Thymus (tissue), 14 donors: ENCODE results near the gene NR6A1. TPM values are rescaled to one million over a fixed set of nuclear protein-coding genes. Genes with fewer than 3 reads are reported as not detected.

Source experiments
- DNase-seq, 9 donors: peaks; one replicate each; pipeline ENCODE4 v3.0.0-alpha.2; 2013; ENCODE audit warnings: low spot score in 9 of 9, low read depth in 6 of 9, missing footprints in 1 of 9
- H3K27ac ChIP-seq, 2 donors: one replicate each; pipeline ENCODE4 v1.5.1; 2013; ENCODE audit warnings: control low read depth in 1 of 2, low read depth in 1 of 2, low read length in 1 of 2, mild to moderate bottlenecking in 1 of 2, moderate library complexity in 1 of 2
- H3K27me3 ChIP-seq, 2 donors: one replicate each; pipeline ENCODE4 v1.5.1; 2013; ENCODE audit warnings: low read length in 1 of 2; ENCODE audit not compliant: control insufficient read depth in 2 of 2, insufficient read depth in 1 of 2
- H3K36me3 ChIP-seq, 2 donors: one replicate each; pipeline ENCODE4 v1.5.1; 2013; ENCODE audit warnings: low read length in 1 of 2, mild to moderate bottlenecking in 1 of 2, moderate library complexity in 1 of 2; ENCODE audit not compliant: control insufficient read depth in 2 of 2, insufficient read depth in 2 of 2
- H3K4me1 ChIP-seq, 2 donors: one replicate each; pipeline ENCODE4 v1.5.1; 2013; ENCODE audit warnings: low read length in 2 of 2; ENCODE audit not compliant: control insufficient read depth in 2 of 2, insufficient read depth in 2 of 2
- H3K4me3 ChIP-seq, 2 donors: one replicate each; pipeline ENCODE4 v1.5.1; 2013; ENCODE audit warnings: low read length in 2 of 2, control low read depth in 1 of 2, mild to moderate bottlenecking in 1 of 2
- H3K9me3 ChIP-seq, 2 donors: one replicate each; pipeline ENCODE4 v1.5.1; 2013; ENCODE audit warnings: low read length in 1 of 2, mild to moderate bottlenecking in 1 of 2; ENCODE audit not compliant: control insufficient read depth in 2 of 2, insufficient read depth in 1 of 2
- WGBS: extraction: QIAGEN DNeasy Blood & Tissue Kit; methylation state at CpG from one replicate; pipeline ENCODE4 v1.1.7; 2013; 5-methylcytosine and 5-hydroxymethylcytosine counted together
- long read RNA-seq, 10 donors: transcript quantifications; one replicate each; lab custom pipeline, GENCODE V29; 2026
- polyA plus RNA-seq: library from polyadenylated mRNA; stranded (reverse); fragments of 200-250 nt; gene quantifications from one replicate; pipeline ENCODE4 v1.2.3, GENCODE V29; 2013
- total RNA-seq: library from RNA; stranded (reverse); fragments of 120-200 nt; gene quantifications from one replicate; pipeline ENCODE4 v1.2.4, GENCODE V29; 2013
- donor health status: healthy.

Gene NR6A1
- total RNA-seq (0.47 TPM), polyA plus RNA-seq (0.52 TPM)
- long read RNA-seq, donor 1: 0 reads
- long read RNA-seq, donor 2: 0 reads
- long read RNA-seq, donor 3: 0 reads
- long read RNA-seq, donor 4: 0 reads
- long read RNA-seq, donor 5: 0 reads
- long read RNA-seq, donor 6: 0 reads
- long read RNA-seq, donor 7: 0 reads
- long read RNA-seq, donor 8: 0 reads
- long read RNA-seq, donor 9: 0 reads
- long read RNA-seq, donor 10: 0 reads

- peaks cover 7 to 23% of the 10 kb centered on the region in 2 donors for H3K4me1 ChIP-seq
- peak; percentile 87 to 96 (median 91) for DNase-seq
- peak within 1 kb of the TSS in 1 of 2 donors; percentile 24 for H3K27ac ChIP-seq
- under 1% methylated on average over 80 of the region's 82 CpGs for WGBS
- no peaks in the 10 kb centered on the region for H3K9me3 ChIP-seq
- peaks cover 56 to 97% of the 10 kb centered on the region in 2 donors for H3K27me3 ChIP-seq
- peak within 1 kb of the TSS; percentile 45 to 78 for H3K4me3 ChIP-seq
- H3K36me3 ChIP-seq: no peaks in the 10 kb centered on the region
Observed at GRCh38 chr9:124771021-124771866, at the start of gene NR6A1. TSS of gene NR6A1 (minus strand) at chr9:124771311.

GRCh38 chr9:124818431-124819281 is 47.5 kb upstream of the NR6A1 start:
- H3K27ac ChIP-seq: peak overlapping the region; percentile 34 to 69
- peaks cover 5 to 23% of the 10 kb centered on the region in 2 donors for H3K4me1 ChIP-seq
- DNase-seq: peak in 1 of 9 donors; percentile 40
- no peaks in the 10 kb centered on the region for H3K9me3 ChIP-seq
- 55% methylated on average over 18 of the region's 18 CpGs for WGBS
- H3K4me3 ChIP-seq: no peak overlapping the region
- H3K27me3 ChIP-seq: no peaks in the 10 kb centered on the region
- H3K36me3 ChIP-seq: no peaks in the 10 kb centered on the region

- H3K27ac ChIP-seq: no peak overlapping the region
- DNase-seq: no peak
- no peaks in the 10 kb centered on the region for H3K27me3 ChIP-seq
- H3K36me3 ChIP-seq: no peaks in the 10 kb centered on the region
- 98% methylated on average over 5 of the region's 5 CpGs for WGBS
- no peaks in the 10 kb centered on the region for H3K9me3 ChIP-seq
- peaks cover 5 to 23% of the 10 kb centered on the region in 2 donors for H3K4me1 ChIP-seq
- H3K4me3 ChIP-seq: no peak overlapping the region
Observed at GRCh38 chr9:124815601-124816000, 44.5 kb upstream of the NR6A1 start.

- peaks cover 5 to 18% of the 10 kb centered on the region in 2 donors for H3K4me1 ChIP-seq
- no peak overlapping the region for H3K27ac ChIP-seq
- H3K4me3 ChIP-seq: no peak overlapping the region
- 92% methylated on average over 5 of the region's 5 CpGs for WGBS
- H3K9me3 ChIP-seq: no peaks in the 10 kb centered on the region
- no peaks in the 10 kb centered on the region for H3K36me3 ChIP-seq
- no peak for DNase-seq
- H3K27me3 ChIP-seq: no peaks in the 10 kb centered on the region
Observed at GRCh38 chr9:124814164-124814535, 43.0 kb upstream of the NR6A1 start.

GRCh38 chr9:124813501-124814163 is 42.5 kb upstream of the NR6A1 start:
- no peak overlapping the region for H3K4me3 ChIP-seq
- DNase-seq: no peak
- peaks cover 2 to 13% of the 10 kb centered on the region in 2 donors for H3K4me1 ChIP-seq
- no peaks in the 10 kb centered on the region for H3K9me3 ChIP-seq
- WGBS: 94% methylated on average over 11 of the region's 11 CpGs
- no peaks in the 10 kb centered on the region for H3K36me3 ChIP-seq
- H3K27me3 ChIP-seq: no peaks in the 10 kb centered on the region
- H3K27ac ChIP-seq: no peak overlapping the region

GRCh38 chr9:124813041-124813440 is 41.9 kb upstream of the NR6A1 start:
- WGBS: 97% methylated on average over 7 of the region's 7 CpGs
- no peak overlapping the region for H3K27ac ChIP-seq
- peaks cover 0 to 7% of the 10 kb centered on the region in 2 donors for H3K4me1 ChIP-seq
- no peak for DNase-seq
- no peaks in the 10 kb centered on the region for H3K36me3 ChIP-seq
- H3K4me3 ChIP-seq: no peak overlapping the region
- no peaks in the 10 kb centered on the region for H3K9me3 ChIP-seq
- no peaks in the 10 kb centered on the region for H3K27me3 ChIP-seq

GRCh38 chr9:124812441-124812876 is 41.3 kb upstream of the NR6A1 start:
- Histone ChIP-seq H3K9me3 (no peaks in the 10 kb centered on the region), H3K27me3 (no peaks in the 10 kb centered on the region), H3K4me3 (no peak overlapping the region), H3K27ac (no peak overlapping the region), H3K4me1 (peaks cover 0 to 1% of the 10 kb centered on the region in 2 donors), H3K36me3 (no peaks in the 10 kb centered on the region)
- no peak for DNase-seq
- WGBS: 89% methylated on average over 6 of the region's 6 CpGs

GRCh38 chr9:124810663-124811355 is 39.7 kb upstream of the NR6A1 start:
- Histone ChIP-seq H3K36me3 (no peaks in the 10 kb centered on the region), H3K9me3 (no peaks in the 10 kb centered on the region), H3K27ac (no peak overlapping the region), H3K27me3 (no peaks in the 10 kb centered on the region), H3K4me1 (no peaks in the 10 kb centered on the region), H3K4me3 (no peak overlapping the region)
- no peak for DNase-seq
- WGBS: 92% methylated on average over 12 of the region's 12 CpGs
